H54 (cell line): ENCODE results near the gene NDOR1.

Experiments
- DNase-seq: peaks from one replicate; pipeline ENCODE4 v3.0.0; 2011; ENCODE audit warnings: low spot score, mixed read lengths; ENCODE audit not compliant: insufficient read length
- FAIRE-seq: peaks from 3 replicates; lab custom pipeline; 2011; peaks lifted over from hg19 to GRCh38; lab: Jason Lieb, UNC
- POLR2A ChIP-seq: IDR thresholded peaks from 2 replicates; pipeline ENCODE4 v1.6.1; 2011; ENCODE audit warnings: low read depth, mild to moderate bottlenecking, low read length

Gene NDOR1

GRCh38 chr9:137192859-137193258, 12.6 kb upstream of the NDOR1 start:
- FAIRE-seq (no peak), DNase-seq (no peak)
- no peak for TF ChIP-seq POLR2A

DNA sequence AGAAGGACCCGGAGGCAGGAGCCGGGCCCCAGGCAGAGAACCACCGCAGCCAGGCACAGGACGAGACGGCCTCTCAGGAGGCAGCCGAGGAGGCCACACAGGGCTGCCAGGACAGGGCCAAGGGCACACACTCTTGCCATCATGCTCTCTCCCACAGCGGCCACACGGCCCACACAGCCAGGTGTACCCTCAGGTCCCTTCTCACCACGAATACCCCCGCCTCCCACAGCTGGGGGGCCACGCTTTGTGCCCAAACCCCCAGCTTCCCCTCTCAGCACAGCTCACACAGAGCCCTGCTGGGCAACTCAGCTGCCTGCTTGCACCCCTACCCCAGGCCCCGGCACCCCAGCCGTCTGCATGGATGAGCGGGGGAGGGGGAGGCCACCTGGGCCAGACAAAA, 11.7 kb upstream of the NDOR1 start:
- DNase-seq, result no peak
- FAIRE-seq, result no peak
- TF ChIP-seq POLR2A, result no peak

DNA sequence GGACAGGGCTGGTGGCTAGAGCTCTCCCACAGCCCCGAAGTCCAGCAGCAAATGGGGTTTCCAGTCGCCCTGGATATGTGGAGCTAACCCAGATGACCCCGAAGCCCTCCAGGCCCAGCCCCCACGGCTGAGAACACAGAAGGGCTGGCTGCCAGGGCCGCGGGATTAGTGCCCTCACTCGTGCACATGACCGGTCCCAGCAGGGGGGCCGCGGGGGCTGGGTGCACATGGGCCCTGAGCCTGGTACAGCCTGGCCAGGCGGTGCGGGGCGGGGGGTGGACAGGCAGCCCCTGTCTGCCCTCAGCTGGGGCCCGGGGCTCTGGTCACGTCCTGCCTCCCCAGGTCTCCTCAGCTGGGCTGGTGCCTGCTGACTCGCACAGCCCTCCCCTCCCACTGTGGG, 11.1 kb upstream of the NDOR1 start:
- DNase-seq (no peak), FAIRE-seq (no peak)
- no peak for TF ChIP-seq POLR2A

DNA sequence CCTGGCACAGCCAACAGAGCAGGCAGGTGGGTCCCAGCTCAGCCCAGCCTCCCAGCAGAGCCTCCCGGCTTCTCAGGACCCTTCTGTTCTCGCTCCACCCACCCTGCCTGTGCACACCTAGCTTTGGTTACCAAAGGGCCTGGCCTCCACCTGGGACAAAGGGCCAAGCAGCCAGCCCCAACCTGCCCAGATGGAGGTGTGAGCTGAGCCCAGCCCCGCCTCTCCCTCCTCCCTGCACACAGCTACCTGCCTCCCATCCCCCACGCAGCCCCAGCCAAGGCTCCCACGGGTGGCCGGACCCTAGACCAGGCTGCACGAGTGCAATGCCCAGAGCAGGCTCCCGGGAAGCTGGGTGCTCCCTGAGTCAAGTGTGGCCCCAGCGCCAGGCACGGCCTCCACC, 10.6 kb upstream of the NDOR1 start:
- TF ChIP-seq POLR2A, result no peak
- FAIRE-seq (no peak), DNase-seq (no peak)

DNA sequence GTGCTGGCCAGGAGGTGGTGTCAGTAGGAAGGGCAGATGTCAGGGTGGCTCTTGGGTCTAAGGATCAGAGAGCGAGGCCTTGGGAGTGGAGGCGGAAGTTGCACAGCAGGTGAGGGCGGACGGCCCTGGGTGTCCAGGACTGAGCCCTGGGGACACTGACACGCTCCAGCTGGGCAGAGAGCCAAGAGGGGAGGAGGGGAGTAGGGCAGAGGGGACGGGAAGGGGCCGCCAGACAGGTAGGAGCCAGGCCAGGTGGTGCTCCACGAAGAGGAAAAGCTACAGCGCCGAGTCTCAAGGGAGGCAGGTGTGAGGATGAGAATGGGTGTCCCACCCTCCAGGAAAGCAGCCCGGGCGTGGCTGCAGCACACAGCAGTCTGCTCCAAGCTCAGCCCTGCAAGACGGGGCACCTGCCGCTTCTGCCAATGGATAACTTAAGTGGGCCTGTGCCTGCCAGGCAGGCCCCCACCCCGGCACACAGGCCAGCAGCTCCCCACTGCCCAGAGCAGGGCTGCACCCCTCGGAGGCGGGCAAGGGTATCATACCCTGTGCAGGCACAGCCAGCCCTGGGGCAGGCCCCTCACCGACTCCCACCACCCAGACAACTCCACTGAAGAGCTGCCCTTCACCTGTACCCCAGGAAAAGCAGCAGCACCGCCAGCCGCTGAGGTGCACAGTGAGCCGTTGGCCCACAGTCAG, 9.8 kb upstream of the NDOR1 start:
- FAIRE-seq, result no peak
- TF ChIP-seq POLR2A, result no peak
- DNase-seq, result no peak

GRCh38 chr9:137198051-137198901, 7.2 kb upstream of the NDOR1 start:
- DNase-seq, result no peak
- FAIRE-seq, result no peak
- TF ChIP-seq POLR2A, result no peak

GRCh38 chr9:137198902-137199283, 6.6 kb upstream of the NDOR1 start:
- no peak for FAIRE-seq
- TF ChIP-seq POLR2A, result no peak
- DNase-seq, result no peak

- FAIRE-seq (no peak), DNase-seq (no peak)
- no peak for TF ChIP-seq POLR2A
These were observed 5.9 kb upstream of the NDOR1 start for GRCh38 chr9:137199411-137200121.

GRCh38 chr9:137200311-137201204, 4.9 kb upstream of the NDOR1 start, which contains the start of gene TPRN:
TSS of gene TPRN (minus strand) at chr9:137200741. CDS start at chr9:137200711, 30 bp downstream.
- DNase-seq (peak; percentile 100), FAIRE-seq (peak; percentile 91)
- TF ChIP-seq POLR2A, result peak; percentile 89

GRCh38 chr9:137201205-137201868, 4.2 kb upstream of the NDOR1 start:
- DNase-seq (no peak), FAIRE-seq (no peak)
- TF ChIP-seq POLR2A, result no peak

DNA sequence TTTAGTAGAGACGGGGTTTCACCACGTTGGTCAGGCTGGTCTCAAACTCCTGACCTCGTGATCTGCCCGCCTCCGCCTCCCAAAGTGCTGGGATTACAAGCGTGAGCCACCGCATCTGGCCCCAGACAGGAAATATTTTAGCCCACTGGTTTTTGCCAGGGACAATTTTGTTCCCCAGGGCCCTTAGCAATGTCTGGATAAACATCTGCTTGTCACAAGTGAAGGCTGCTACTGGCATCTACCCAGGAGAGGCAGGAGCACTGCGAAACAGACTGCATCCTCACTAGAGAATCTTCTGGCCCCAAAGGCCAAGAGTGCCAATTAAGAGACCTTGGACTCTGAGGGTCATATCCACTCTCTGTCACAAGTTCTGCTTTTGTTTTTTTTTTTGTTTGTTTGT, 2.5 kb upstream of the NDOR1 start:
- FAIRE-seq (no peak), DNase-seq (no peak)

GRCh38 chr9:137204731-137205125, 772 bp upstream of the NDOR1 start:
- no peak for DNase-seq
- no peak for TF ChIP-seq POLR2A
- no peak for FAIRE-seq

More for the DNA sequence above, 2.5 kb upstream of the NDOR1 start:
- no peak for TF ChIP-seq POLR2A
